GM12801 (cell line): ENCODE results near the gene RARA.

Source experiments
- CTCF ChIP-seq: IDR thresholded peaks from one replicate; pipeline ENCODE4 v1.5.1; 2011; ENCODE audit warnings: control low read depth; ENCODE audit not compliant: insufficient read length; ENCODE audit errors: extremely low read depth

Gene RARA

DNA sequence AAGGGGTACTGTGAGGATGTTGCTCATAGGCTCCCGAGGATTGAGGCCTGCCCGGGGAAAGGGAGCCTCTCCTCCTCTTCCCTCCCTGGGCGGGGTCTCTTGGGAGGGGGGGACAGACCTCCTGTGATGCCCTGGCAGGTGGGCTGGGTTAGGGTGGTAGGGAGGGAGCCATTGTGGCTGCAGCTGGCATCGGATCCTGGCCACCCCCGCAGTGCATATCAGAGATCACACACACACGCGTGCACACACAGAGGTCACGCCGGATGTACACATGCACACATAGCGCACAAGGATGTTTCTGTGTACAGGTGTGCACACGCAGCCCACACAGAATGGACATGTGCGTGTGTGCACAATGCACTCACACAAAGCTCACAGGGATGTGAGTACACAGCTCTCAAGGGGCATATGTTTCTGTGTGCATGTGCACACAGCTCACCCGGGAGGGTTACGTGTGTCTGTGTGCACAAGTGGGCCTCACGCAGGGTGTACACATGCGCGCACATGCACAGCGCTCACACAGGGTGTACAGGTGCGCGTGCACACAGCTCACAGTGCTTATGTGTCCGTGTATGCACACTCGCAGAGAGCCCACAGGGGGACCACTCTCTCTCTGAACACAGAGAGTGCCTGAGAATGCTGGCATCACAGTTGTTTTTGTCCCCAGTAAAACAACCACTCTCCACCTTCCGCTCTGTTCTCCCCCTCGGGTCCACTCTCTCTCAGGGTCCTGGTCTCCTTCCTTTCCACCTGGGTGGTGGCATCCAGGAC lies 53.1 kb downstream of the RARA start:
- TF ChIP-seq CTCF = no peak

DNA sequence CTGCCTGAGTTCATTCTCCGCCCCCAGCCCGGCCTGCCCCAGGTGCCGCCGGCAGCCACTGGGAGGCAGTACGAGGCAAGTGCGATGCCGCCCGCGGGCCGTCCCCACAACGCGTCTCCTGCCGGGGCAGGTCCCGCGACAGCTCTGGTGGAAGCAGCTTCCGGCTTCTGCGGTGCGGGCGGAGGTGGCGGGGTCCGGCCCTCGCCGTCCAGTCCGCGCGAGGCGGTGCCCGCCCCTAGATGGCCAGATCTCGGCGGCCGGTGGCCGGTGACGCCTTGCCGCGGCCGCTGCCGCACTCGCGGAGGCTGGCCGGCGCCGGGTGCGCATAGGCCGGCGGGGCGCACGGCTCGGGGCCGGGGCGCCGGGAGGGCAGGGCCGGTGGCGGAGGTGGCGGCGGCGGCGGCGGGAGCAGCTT lies 53.7 kb downstream of the RARA start:
- no peak for TF ChIP-seq CTCF

DNA sequence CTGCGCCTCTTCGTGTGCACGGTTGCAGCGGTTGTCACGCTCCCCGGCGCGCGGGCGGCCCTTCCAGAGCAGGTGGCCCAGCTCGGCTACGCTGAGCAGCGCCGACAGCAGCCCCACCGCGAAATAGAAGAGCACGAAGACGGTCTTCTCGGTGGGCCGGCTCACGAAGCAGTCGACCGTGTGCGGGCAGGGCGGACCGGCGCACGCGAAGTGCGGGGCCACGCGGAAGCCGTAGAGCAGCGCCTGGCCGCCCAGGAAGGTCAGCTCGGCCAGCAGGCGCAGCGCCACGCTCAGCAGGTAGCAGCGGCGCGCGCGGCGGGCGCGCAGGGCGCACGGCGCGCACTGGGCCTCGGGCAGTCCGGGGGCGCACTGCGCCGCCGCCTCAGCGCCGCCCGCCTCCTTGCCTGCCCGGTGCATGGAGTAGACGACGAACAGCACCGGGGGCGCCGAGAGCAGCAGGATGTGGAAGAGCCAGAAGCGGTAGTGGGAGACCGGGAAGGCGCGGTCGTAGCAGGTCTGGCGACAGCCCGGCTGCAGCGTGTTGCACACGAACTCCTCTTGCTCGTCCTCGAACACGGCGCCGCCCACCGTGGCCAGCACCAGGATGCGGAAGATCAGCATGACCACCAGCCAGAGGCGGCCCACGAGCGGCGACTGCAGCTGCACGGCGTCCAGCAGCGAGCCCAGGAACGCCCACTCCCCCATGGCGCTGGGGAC lies 54.3 kb downstream of the RARA start:
- no peak for TF ChIP-seq CTCF

GRCh38 chr17:40364121-40364861 lies 55.3 kb downstream of the RARA start, which contains the start of gene GJD3:
GJD3 (minus strand) TSS chr17:40364737; CDS start chr17:40363815, 922 bp downstream.
- TF ChIP-seq CTCF = no peak

DNA sequence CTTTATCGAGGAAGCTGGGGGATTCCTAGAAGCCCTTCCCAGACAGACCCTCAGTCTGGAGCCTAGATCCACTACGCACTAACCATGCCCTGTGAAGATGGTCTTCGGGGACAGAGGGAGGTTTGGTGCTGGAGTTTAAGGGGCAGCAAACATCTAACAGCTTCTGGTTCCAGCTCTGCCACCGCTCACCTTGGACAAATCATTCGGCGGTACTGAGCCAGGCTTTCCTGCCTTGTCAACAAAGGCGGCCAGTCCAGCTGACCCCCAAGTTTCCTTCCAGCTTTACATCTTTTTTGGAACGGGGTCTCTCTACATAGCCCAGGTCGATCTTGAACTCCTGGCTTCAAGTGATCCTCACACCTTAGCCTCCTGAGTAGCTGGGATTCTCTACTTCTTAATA lies 55.9 kb downstream of the RARA start:
- no peak for TF ChIP-seq CTCF

DNA sequence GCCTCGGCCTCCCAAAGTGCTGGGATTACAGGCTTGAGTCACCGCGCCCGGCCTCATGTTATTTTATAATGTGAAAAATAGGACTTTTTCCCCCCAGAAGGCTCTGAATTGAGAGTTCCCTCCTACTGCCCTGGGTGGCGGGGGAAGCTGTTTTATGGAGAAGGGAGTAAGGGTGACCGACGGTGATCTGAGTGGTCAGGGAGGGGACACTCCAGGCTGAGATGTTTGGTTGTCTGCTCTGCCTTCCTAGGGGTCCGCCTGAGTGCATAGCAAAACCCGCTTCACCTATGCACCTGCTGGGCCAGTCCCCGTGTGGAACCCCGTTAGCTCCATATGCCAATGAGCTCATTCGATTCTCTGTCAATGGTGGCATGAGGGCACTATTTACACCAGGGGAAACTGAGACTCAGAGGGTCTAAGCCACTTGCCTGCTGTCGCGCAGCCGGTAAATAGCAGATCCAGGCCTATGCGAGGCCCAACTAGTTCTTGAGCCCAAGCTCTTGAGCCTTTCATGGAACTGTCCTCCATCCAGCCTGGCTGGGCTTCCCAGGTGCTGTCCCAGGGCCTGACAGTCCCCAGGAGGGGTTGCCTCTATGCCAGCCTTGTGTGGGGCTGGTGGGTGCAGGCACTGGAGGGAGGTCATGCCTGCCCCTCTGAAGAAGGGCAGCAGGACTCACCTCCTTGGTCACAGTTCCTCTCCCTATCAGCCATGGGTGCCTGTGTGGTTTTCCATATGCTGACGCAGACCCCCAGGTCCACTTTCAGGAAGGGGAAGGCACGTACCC lies 57.3 kb downstream of the RARA start:
- no peak for TF ChIP-seq CTCF
